Duodenal mucosa (tissue), 2 donors: Measurements from ENCODE around the gene PEF1.

Source experiments
- H3K27ac ChIP-seq: one replicate; pipeline ENCODE4 v1.7.0; 2013; ENCODE audit warnings: low read depth, low read length
- H3K27me3 ChIP-seq, 2 donors: one replicate each; pipeline ENCODE4 v1.7.0; 2013; ENCODE audit warnings: low read length in 2 of 2, control low read depth in 1 of 2; ENCODE audit not compliant: insufficient read depth in 2 of 2, control insufficient read depth in 1 of 2
- H3K36me3 ChIP-seq, 2 donors: one replicate each; pipeline ENCODE4 v1.7.0; 2013; ENCODE audit warnings: low read length in 2 of 2, control low read depth in 1 of 2; ENCODE audit not compliant: insufficient read depth in 2 of 2, control insufficient read depth in 1 of 2
- H3K4me1 ChIP-seq, 2 donors: one replicate each; pipeline ENCODE4 v1.7.0; 2013; ENCODE audit warnings: low read length in 2 of 2, control low read depth in 1 of 2; ENCODE audit not compliant: insufficient read depth in 2 of 2, control insufficient read depth in 1 of 2
- H3K4me3 ChIP-seq, 2 donors: one replicate each; pipeline ENCODE4 v1.7.0; 2013; ENCODE audit warnings: low read length in 2 of 2, low read depth in 1 of 2
- H3K9ac ChIP-seq, 2 donors: one replicate each; pipeline ENCODE4 v1.7.0; 2013; ENCODE audit warnings: low read length in 2 of 2, low read depth in 1 of 2
- H3K9me3 ChIP-seq, 2 donors: one replicate each; pipeline ENCODE4 v1.7.0; 2013; ENCODE audit warnings: low read length in 2 of 2, control low read depth in 1 of 2; ENCODE audit not compliant: control insufficient read depth in 1 of 2

The PEF1 gene, protein sequence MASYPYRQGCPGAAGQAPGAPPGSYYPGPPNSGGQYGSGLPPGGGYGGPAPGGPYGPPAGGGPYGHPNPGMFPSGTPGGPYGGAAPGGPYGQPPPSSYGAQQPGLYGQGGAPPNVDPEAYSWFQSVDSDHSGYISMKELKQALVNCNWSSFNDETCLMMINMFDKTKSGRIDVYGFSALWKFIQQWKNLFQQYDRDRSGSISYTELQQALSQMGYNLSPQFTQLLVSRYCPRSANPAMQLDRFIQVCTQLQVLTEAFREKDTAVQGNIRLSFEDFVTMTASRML

DNA sequence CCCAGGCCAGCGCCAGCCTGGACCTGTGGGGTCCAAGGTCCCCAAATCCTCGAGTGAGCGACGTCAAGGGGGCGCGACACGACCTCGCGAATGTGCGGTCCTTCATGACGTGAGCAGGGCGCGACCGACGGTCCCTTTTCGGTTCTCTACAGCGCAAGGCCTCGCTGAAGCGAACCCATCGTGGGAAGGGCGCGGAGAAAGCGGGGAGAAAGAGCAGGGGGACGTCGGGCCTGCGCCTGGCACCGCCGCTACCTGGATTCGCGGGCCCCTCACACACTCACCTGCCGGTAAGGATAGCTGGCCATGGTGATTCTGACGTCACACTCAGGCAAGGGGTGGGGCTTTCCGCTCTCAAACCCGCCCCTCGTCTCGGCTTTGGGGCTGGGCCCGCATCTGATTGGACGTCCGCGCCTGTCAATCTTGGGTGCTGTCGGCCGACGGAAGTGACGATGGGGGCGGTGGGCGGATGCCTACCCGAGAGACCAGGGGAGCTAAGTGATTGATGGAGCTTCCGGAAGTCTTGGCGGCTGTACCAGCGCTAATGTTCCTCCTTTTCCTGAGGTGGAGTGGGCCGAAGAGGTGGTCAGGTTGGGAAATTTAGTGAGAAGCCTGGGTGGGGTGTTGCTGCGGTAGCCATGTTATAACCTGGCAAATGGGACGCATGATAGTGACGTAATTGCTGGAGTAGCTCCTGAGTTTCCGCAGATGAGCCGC is at the start of gene PEF1:
Gene PEF1, minus strand, starts transcription at position 317 of the 714 bp plus-strand sequence. Its CDS starts 12 bp downstream, at position 305.
- Histone ChIP-seq H3K4me3 (peak within 1 kb of the TSS; percentile 89 to 90), H3K9ac (peak within 1 kb of the TSS; percentile 90 to 94), H3K36me3 (peaks cover 0 to 2% of the 10 kb centered on the region in 2 donors), H3K27me3 (no peaks in the 10 kb centered on the region), H3K4me1 (peaks cover 22 to 28% of the 10 kb centered on the region in 2 donors), H3K27ac (peak within 1 kb of the TSS; percentile 97), H3K9me3 (no peaks in the 10 kb centered on the region)

- H3K4me1 ChIP-seq = peaks cover 0 to 3% of the 10 kb centered on the region in 2 donors
- no peaks in the 10 kb centered on the region for H3K9me3 ChIP-seq
- H3K27ac ChIP-seq = no peak overlapping the region
- peaks cover 0 to 4% of the 10 kb centered on the region in 2 donors for H3K36me3 ChIP-seq
- no peaks in the 10 kb centered on the region for H3K27me3 ChIP-seq
- H3K9ac ChIP-seq = no peak overlapping the region
- no peak overlapping the region for H3K4me3 ChIP-seq
Observed at GRCh38 chr1:31693231-31693630, 48.6 kb upstream of the PEF1 start.

DNA sequence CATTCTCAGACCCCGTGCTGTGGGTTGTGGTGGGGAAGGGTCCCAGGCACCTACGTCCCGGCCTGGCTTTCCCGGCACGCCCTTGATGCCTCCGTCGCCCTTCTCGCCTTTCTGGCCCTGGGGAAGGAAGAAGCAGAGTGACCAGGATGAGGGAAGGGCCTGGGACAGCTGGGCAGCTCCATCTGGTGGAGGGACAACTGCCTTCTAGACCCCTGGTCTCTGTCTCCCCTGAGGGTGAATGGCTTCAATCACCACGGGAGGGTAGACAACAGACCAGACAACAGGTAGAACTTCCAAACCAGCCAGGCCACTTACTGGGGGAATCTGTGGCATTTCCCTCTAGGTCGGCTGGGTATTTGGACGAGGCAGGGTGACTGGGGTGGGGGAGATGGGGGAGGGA is 47.3 kb upstream of the PEF1 start:
- Histone ChIP-seq H3K27me3 (no peaks in the 10 kb centered on the region), H3K4me1 (peaks cover 0 to 3% of the 10 kb centered on the region in 2 donors), H3K9ac (no peak overlapping the region), H3K9me3 (no peaks in the 10 kb centered on the region), H3K36me3 (peaks cover 0 to 4% of the 10 kb centered on the region in 2 donors), H3K4me3 (no peak overlapping the region), H3K27ac (no peak overlapping the region)

DNA sequence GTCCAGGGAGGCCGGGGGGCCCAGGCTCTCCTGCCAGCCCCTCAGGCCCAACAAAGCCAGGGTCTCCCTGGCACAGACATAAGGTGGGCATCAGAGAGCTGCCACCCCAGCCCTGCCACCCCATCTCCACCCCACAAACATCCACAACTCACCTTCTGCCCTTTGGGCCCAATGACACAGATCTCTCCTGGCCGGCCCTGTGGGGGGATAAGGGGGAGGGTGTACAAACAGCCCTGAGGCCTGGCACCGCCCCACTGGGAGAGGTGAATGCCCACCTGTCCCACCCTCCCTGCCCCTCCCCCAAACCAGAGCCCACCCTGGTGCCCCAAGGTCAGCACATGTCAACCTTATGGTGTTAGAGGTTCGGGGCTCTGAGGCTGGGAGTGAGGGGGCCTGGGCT is 46.8 kb upstream of the PEF1 start:
- no peak overlapping the region for H3K9ac ChIP-seq
- no peak overlapping the region for H3K4me3 ChIP-seq
- peaks cover 0 to 4% of the 10 kb centered on the region in 2 donors for H3K36me3 ChIP-seq
- H3K27me3 ChIP-seq = no peaks in the 10 kb centered on the region
- no peak overlapping the region for H3K27ac ChIP-seq
- H3K4me1 ChIP-seq = peaks cover 0 to 3% of the 10 kb centered on the region in 2 donors
- H3K9me3 ChIP-seq = no peaks in the 10 kb centered on the region

DNA sequence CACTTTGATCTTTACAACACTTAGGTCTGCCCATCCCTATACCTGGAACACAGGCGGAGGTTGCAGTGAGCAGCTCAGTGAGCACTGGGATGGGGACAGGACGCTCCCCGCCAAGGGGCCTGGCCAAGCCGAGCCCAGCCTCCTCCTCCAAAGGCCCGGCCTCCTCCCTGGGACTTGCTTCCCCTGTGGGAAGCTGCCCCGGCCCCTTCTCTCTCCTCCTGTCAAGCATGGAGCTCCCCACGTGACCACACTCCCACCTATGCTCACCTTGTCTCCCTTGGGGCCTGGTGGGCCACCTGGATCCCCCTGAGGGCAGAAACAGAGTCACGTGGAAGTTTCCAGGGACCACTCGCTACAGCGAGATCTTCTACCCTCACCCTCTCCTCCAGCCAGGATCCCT is 46.2 kb upstream of the PEF1 start:
- H3K27ac ChIP-seq = no peak overlapping the region

DNA sequence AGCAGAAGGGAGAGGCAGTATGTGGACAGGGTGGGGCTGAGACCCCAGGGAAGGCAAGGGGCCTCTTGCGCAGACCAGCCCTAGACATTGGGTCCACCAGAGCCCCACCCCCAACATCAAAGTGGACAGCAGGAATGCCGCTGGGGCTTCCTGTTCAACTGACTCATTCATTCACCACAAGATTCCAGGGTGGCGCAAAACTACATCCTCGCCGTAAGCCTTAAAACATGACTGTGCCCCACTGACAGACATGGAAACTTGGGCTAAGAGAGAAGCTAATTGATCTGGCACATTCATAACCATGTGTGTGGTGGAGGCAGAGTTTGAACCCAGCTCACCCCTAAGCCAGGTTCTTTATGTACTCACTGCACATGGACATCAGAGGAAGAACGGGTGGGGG is 45.2 kb upstream of the PEF1 start:
- Histone ChIP-seq H3K36me3 (peaks cover 0 to 3% of the 10 kb centered on the region in 2 donors), H3K9me3 (no peaks in the 10 kb centered on the region), H3K4me3 (no peak overlapping the region), H3K27me3 (no peaks in the 10 kb centered on the region), H3K9ac (no peak overlapping the region), H3K27ac (no peak overlapping the region), H3K4me1 (peaks cover 0 to 3% of the 10 kb centered on the region in 2 donors)

More for the DNA sequence above, 46.2 kb upstream of the PEF1 start:
- Histone ChIP-seq H3K4me1 (peaks cover 0 to 3% of the 10 kb centered on the region in 2 donors), H3K9ac (no peak overlapping the region), H3K27me3 (no peaks in the 10 kb centered on the region), H3K4me3 (no peak overlapping the region), H3K9me3 (no peaks in the 10 kb centered on the region), H3K36me3 (peaks cover 0 to 4% of the 10 kb centered on the region in 2 donors)

DNA sequence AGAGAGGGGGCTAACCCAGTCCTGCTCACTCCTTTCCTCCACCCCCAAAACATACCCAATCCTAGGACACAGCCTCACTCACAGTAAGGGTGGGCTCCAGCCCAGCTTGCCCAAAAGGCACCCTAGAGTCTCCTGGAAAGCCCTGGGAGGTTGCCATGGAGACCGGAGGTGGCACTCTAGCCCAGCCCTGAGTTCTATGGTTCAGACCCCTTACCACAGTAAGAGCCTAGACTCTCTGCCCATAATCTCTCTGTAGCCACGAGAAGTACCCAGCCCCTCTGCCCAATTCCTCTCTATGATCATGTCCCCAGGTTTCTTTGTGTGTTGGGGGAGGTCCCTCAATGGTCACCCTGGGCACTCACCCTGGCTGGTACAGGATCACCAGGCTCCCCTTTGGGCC is 44.7 kb upstream of the PEF1 start:
- Histone ChIP-seq H3K9ac (no peak overlapping the region), H3K27me3 (no peaks in the 10 kb centered on the region), H3K9me3 (no peaks in the 10 kb centered on the region), H3K4me3 (no peak overlapping the region), H3K4me1 (peaks cover 0 to 3% of the 10 kb centered on the region in 2 donors), H3K27ac (no peak overlapping the region), H3K36me3 (no peaks in the 10 kb centered on the region)

DNA sequence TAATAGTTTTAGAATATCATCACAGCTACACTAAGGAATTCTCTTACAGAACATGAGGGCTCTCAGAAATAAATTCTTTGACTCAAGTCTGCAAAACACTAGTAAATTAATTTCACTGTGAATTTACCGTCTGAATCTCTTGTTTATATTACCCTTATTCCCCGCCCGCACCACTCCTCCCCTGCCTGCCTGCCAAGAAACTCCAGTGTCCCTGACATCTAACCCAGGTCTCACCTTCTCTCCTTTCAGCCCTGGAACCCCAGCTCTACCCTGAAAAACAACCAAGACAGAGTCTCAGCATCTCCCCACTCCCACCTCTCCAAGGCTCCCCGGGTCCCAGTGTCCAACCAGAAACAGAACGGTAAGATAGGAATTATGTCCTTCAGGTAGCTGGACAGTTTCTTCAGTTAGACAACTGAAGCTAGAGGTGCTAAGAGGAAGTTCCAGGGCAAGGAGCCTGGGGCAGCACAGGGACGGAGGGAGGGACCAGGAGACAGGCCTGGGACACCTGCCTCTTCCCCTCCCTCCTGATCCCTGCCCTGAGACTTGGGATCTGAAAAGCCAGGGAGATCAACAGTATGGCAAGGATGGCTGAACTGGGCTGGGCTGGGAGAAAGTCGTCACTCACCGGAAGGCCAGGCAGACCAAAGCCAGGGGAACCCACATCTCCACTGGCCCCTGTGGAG is 43.7 kb upstream of the PEF1 start:
- Histone ChIP-seq H3K27ac (no peak overlapping the region), H3K4me3 (no peak overlapping the region), H3K27me3 (no peaks in the 10 kb centered on the region), H3K9me3 (no peaks in the 10 kb centered on the region), H3K36me3 (no peaks in the 10 kb centered on the region), H3K9ac (no peak overlapping the region), H3K4me1 (peaks cover 0 to 3% of the 10 kb centered on the region in 2 donors)

- no peaks in the 10 kb centered on the region for H3K36me3 ChIP-seq
Observed at GRCh38 chr1:31687601-31688000, 42.9 kb upstream of the PEF1 start.

DNA sequence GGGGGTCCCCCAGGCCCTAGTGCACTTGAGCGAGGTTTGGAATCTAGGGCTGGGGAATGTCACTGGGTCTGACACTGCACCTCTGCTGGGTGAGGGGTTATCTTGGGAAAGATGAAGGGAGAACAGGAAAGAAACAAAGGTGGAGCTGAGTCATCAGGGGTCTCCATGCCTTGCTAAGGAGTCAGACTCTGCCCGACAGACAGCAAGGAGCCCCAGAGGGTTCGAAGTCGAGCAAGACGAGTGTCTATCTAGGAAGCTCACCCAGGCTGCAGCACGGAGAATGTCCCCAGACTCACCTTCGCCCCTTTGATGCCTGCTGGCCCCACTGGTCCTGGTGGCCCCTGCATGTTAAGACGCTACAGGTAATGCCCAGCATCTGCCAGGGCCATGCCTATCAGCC is 41.1 kb upstream of the PEF1 start:
- Histone ChIP-seq H3K36me3 (no peaks in the 10 kb centered on the region), H3K27me3 (no peaks in the 10 kb centered on the region), H3K4me1 (peaks cover 3 to 6% of the 10 kb centered on the region in 2 donors), H3K9me3 (no peaks in the 10 kb centered on the region), H3K4me3 (no peak overlapping the region), H3K9ac (no peak overlapping the region), H3K27ac (no peak overlapping the region)

More at GRCh38 chr1:31687601-31688000, 42.9 kb upstream of the PEF1 start:
- peaks cover 3 to 4% of the 10 kb centered on the region in 2 donors for H3K4me1 ChIP-seq
- no peak overlapping the region for H3K4me3 ChIP-seq
- no peak overlapping the region for H3K9ac ChIP-seq
- no peak overlapping the region for H3K27ac ChIP-seq
- no peaks in the 10 kb centered on the region for H3K9me3 ChIP-seq
- H3K27me3 ChIP-seq = no peaks in the 10 kb centered on the region
